NAMALWA (cell line): Measurements from ENCODE around the gene KDM6A.
"Not testable (repeated sequence)": the region's sequence is repeated elsewhere in the genome, so short reads cannot be mapped to it uniquely, and the experiment has no call there.

Source experiments
- DNase-seq: peaks from one replicate; pipeline ENCODE4 v3.0.0-alpha.2; 2015; ENCODE audit warnings: low spot score

The KDM6A gene

GRCh38 chrX:45007598-45007997, 134.6 kb downstream of the KDM6A start:
- DNase-seq = no peak

- no peak for DNase-seq
These were observed 136.5 kb downstream of the KDM6A start for GRCh38 chrX:45009371-45010000.

- no peak for DNase-seq
These were observed 138.1 kb downstream of the KDM6A start for GRCh38 chrX:45011131-45011530.

- DNase-seq = no peak
These were observed 138.6 kb downstream of the KDM6A start for GRCh38 chrX:45011597-45011996.

GRCh38 chrX:45017946-45018345, 145.0 kb downstream of the KDM6A start:
- DNase-seq = no peak

GRCh38 chrX:45022150-45022549, 149.2 kb downstream of the KDM6A start:
- DNase-seq = no peak

- DNase-seq = no peak
These were observed 151.5 kb downstream of the KDM6A start for GRCh38 chrX:45024501-45024900.

- no peak for DNase-seq
These were observed 153.0 kb downstream of the KDM6A start for GRCh38 chrX:45026036-45026435.

GRCh38 chrX:45031830-45032378, 158.9 kb downstream of the KDM6A start:
- DNase-seq = no peak

GRCh38 chrX:45035071-45035470, 162.1 kb downstream of the KDM6A start:
- DNase-seq = no peak

- no peak for DNase-seq
These were observed 163.2 kb downstream of the KDM6A start for GRCh38 chrX:45036161-45036560.

GRCh38 chrX:45040137-45040536, 167.1 kb downstream of the KDM6A start:
- not testable (repeated sequence) for DNase-seq

GRCh38 chrX:45046417-45046816, 173.4 kb downstream of the KDM6A start:
- no peak for DNase-seq

GRCh38 chrX:45050558-45050957, 177.6 kb downstream of the KDM6A start:
- DNase-seq = peak; percentile 0

- DNase-seq = no peak
These were observed 183.6 kb downstream of the KDM6A start for GRCh38 chrX:45056428-45057145.

- not testable (repeated sequence) for DNase-seq
These were observed 186.9 kb downstream of the KDM6A start for GRCh38 chrX:45059906-45060305.

GRCh38 chrX:45063319-45064095, 190.5 kb downstream of the KDM6A start:
- DNase-seq = no peak

GRCh38 chrX:45068569-45068968, 195.6 kb downstream of the KDM6A start:
- DNase-seq = no peak

GRCh38 chrX:45070116-45071007, 197.4 kb downstream of the KDM6A start:
- DNase-seq = peak; percentile 69

- DNase-seq = not testable (repeated sequence)
These were observed 200.0 kb downstream of the KDM6A start for GRCh38 chrX:45073011-45073410.

- peak; percentile 5 for DNase-seq
These were observed 204.9 kb downstream of the KDM6A start for GRCh38 chrX:45077748-45078424.
